Activated CD4-positive, alpha-beta T cell treated with anti-CD3 and anti-CD28 coated beads, Interleukin-2, amount 50 U/mL, for 48 hours (primary cell): ENCODE measurements around the gene NR1D1.

ENCODE experiments used
- DNase-seq, 2 experiments: peaks; one replicate each; pipeline ENCODE4 v3.0.0-alpha.2; 2020

The NR1D1 gene

GRCh38 chr17:40074871-40075200 is 25.6 kb downstream of the NR1D1 start:
- no peak for DNase-seq

DNA sequence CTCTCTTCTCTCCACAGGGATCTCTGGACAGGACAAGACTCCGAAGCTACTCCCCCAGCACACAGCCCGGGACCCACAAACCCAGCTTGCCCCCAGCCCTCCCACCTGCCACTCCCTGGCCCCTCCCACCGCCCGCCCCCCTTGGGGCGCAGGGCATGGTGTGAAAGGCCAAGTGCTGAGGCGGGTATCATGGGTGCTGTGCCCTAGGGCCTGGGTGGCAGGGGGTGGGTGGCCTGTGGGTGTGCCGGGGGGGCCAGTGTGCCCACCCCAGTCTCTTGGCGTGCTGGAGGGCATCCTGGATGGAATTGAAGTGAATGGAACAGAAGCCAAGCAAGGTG is 26.2 kb downstream of the NR1D1 start:
- no peak for DNase-seq

DNA sequence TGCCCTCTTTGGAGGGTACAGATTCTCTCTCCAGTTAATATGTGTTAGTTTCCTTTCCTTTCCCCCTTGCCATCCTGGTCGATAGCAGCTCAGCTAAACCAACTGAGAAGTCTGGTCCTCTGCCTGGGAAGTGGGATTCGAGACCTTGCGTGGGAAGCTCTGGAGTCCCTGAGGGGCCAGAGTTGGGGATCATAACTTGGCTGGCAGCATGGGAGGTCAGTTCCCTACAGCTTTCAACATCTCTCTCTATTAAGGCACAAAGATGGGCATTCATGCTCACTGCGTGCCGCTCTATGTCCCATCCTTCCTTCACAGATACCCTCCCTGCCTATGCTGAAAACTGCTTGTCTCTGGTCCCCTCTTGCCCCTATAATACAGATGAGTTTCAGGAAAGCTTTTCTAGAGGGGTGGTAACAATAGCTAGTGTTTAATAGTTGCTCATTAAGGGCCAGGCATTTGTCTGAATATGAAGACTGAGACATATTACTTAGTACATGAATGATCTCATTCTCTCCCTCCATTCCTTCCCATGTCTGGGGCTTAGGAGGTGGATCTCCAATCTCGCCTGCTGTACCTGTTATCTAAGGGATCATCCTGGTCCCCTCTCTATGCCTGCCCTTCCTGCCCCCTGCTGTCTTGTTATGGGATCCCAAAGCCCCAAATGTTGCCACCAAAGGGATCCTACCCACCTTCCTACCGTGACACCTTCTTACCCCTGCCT is 26.8 kb downstream of the NR1D1 start:
- no peak for DNase-seq

- DNase-seq: no peak
Measured at GRCh38 chr17:40072735-40073346, 27.5 kb downstream of the NR1D1 start.

- DNase-seq: no peak
Measured at GRCh38 chr17:40072040-40072734, 28.2 kb downstream of the NR1D1 start.

GRCh38 chr17:40071313-40072039 is 28.9 kb downstream of the NR1D1 start:
- no peak for DNase-seq

DNA sequence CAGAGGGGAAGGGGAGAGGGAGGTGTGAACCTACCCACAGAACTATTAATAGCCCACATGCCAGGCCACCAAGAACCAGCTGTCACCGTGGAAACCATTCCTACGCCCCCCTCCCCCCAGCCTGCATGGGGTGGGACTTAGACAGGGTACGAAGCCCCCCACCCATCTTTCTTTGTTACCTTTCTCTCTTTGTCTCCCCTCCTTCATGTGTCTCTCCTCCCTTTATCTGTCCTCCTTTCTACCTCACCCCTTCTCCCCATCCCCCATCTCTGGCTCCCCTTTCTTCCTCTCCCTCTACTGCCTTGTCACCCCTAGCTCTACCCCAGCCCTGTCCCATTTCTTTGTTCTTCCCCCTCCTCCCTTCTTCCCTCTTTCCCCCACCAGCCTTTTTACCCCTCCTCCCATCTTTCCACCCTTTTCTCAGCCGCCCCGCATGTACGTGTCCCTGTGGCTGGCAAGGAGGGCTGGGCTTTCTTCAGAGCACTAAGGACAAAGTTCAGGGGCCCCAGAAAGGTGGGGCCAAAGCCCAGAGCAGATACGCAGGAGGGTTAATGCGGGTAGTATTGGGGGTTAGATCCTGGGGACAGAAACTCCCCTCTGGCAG is 29.6 kb downstream of the NR1D1 start:
- DNase-seq: no peak

GRCh38 chr17:40069751-40070708 is 30.4 kb downstream of the NR1D1 start:
- peak in 1 of 2 experiments; percentile 36 for DNase-seq

DNA sequence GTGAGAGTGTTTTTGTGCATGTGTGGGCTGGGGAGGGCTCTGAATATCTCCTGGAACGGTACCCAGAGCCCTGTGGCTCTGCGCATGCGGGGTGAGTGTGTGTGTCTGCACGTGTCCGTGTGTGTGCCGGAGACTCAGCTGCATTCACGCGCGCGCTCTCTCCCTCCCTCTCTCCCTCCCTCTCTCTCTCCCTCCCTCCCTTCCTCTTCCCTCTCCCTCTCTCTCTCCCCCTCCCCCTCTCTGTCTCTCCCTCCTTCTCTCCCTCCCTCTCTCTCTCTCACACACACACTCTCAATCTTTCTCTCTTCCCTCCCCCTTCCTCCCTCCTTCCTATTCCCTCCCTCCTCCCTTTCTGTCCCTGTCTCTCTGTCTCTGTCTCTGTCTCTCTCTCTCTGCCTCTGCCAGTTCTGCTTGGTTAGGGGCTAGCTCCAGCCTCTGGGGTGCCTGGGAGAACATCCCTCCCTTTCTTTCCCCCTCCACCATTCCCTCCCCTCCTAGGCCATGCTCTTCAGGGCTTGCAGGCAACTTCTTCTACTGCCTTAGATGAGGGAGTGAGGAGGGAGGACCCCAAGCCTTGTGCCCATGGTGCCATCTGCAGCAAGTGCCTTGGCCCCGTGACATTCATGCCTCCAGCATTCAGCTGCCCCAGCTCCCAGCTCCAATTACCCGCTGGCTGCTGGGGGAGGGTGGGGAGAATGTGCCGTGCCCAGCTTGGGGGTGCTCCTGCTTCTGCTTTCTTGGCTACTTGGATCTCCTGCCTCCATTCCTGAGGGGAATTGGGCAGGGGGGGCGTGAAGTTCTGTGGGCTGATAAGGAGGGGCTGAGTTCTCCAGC is 31.3 kb downstream of the NR1D1 start:
- peak; percentile 84 to 88 for DNase-seq

DNA sequence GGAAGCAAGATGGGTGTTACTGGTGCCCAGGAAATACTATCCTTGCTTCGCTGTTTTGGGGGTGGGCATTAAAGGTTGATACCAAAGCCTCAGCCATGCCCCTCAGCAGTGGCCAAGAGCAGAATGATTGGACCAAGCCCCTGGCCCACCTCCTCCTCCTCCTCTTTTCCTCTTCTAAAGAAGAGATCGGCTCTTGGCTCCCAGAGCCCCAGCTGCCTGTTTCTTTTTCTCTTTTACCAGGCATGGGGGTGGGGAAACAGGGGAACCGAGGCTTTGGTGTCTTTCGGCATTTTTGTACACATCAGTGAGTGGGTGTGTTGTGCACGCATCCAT is 31.8 kb downstream of the NR1D1 start:
- DNase-seq: no peak

- no peak for DNase-seq
Measured at GRCh38 chr17:40068129-40068581, 32.2 kb downstream of the NR1D1 start.

DNA sequence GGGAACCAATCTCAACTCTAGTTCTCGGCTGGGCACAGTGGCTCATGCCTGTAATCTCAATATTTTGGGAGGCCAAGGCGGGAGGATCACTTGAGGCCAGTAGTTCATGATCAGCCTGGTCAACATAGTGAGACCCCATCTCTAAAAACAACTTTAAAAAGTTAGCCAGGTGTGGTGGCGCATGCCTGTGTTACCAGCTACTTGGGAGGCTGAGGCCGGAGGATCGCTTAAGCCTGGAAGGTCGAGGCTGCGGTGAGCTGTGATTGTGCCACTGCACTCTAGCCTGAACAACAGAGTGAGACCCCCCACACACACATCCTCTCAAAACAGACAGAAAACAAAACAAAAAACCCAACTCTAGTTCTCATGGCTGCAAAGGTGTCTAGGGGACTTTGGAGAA is 32.7 kb downstream of the NR1D1 start:
- no peak for DNase-seq

DNA sequence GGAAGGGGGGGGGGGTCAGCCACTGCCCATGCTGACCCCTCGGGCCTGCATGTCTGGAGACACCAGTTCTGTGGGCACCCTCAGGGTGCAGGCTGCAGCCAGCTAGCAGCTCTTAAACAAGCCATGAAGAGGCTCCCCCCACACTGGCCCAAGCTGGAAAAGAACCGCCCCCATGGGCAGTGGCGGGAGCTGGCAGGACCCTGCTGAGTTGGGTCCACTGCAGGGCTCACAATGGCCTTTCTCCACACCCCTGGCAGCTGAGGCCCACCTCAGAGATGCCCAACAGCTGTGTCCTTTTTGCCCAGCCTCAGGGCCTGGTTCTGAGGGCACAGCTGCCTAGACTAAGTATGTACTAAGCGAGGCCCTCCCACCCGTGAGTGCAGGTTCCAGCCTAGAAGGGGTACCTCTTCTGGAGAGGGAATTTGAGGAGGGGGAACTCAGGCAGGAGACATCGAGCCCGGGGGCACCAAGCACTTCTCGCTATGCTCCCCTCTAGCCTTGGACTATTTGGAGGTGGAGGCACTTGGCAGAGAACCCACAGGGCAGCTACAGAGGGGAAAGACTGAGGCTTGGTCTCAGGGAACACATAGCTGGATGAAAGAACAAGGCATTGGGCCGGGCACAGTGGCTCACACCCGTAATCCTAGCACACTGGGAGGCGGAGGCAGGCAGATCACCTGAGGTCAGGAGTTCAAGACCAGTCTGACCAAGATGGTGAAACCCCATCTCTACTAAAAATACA is 34.4 kb downstream of the NR1D1 start:
- no peak for DNase-seq

GRCh38 chr17:40064971-40065768 is 35.2 kb downstream of the NR1D1 start:
- DNase-seq: no peak

GRCh38 chr17:40063901-40064531 is 36.4 kb downstream of the NR1D1 start:
- no peak for DNase-seq

GRCh38 chr17:40063187-40063771 is 37.1 kb downstream of the NR1D1 start:
- no peak for DNase-seq

DNA sequence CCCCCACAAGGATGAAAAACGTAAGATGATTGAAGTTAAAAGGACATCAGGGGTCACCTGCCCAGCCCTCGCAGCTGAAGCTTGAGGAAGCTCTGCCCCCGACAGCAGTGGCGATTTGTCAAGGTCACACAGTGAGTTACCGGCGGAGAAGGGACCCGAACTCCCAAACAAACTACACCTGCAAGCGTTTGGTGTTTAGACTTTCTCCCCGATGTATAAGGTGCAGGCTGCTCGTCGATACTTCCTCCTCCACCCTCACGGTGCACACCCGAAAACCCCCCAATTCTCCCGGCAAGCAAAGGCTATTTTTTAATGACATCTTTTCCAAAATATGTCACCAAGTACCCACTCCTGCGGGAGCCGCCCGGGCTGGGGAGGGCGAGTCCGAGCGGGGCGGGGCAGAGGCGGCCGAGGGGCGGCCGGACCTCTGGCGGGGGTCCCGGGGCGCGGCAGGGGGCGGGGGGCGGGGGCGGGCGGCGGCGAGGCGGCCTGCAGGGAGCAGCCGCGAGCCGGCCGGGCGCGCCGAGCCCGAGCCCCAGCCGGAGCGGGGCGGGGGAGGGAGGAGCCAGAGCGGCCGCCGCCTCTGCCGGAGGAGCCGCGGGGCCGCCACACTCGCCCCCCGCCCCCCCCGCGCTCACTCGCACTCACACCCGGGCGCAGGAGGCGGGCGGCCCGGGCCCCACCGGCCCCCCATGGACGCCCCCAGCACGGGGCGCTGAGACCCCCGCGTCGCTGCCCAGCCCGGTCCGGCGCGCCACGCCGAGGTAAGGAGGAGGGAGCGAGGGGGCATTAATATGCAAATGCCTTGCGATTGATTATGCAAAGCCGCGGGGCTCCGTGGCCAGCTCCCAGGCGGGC is 37.8 kb downstream of the NR1D1 start, which contains the start of gene THRA:
THRA (plus strand) TSS at position 637 of the 858 bp plus-strand sequence. CDS start 11,524 bp downstream, outside the sequence.
- peak; percentile 65 for DNase-seq
